H9 (cell line): ENCODE data around the gene SMS. TPM values are rescaled to one million over a fixed set of nuclear protein-coding genes. Genes with fewer than 3 reads are reported as not detected.
A peak's percentile ranks its signal among the peaks of the same experiment; 100 is the strongest.

Source experiments
- DNase-seq: peaks from one replicate; pipeline ENCODE4 v3.0.0-alpha.2; 2017
- H2AFZ ChIP-seq: one replicate; pipeline ENCODE4 v1.6.1; 2013; ENCODE audit warnings: mild to moderate bottlenecking, low read length, control low read depth, moderate library complexity
- H2AK5ac ChIP-seq: 2 replicates; pipeline ENCODE4 v1.6.1; 2013; ENCODE audit warnings: low read length, control low read depth, mixed read lengths; ENCODE audit not compliant: insufficient read length
- H2BK120ac ChIP-seq: one replicate; pipeline ENCODE4 v1.6.1; 2013; ENCODE audit warnings: low read depth, mild to moderate bottlenecking, low read length, control low read depth, inconsistent platforms; ENCODE audit not compliant: poor library complexity, severe bottlenecking
- H2BK12ac ChIP-seq: 2 replicates; pipeline ENCODE4 v1.6.1; 2013; ENCODE audit warnings: low read length, control low read depth, mixed read lengths, low read depth; ENCODE audit not compliant: insufficient read length
- H2BK15ac ChIP-seq: 2 replicates; pipeline ENCODE4 v1.6.1; 2013; ENCODE audit warnings: low read depth, low read length, control low read depth
- H2BK20ac ChIP-seq: one replicate; pipeline ENCODE4 v1.6.1; 2013; ENCODE audit warnings: low read depth, mild to moderate bottlenecking, low read length, control low read depth, inconsistent platforms; ENCODE audit not compliant: poor library complexity, severe bottlenecking
- H2BK5ac ChIP-seq: 2 replicates; pipeline ENCODE4 v1.6.1; 2013; ENCODE audit warnings: low read length, control low read depth, mixed read lengths; ENCODE audit not compliant: insufficient read length
- H3K14ac ChIP-seq: 2 replicates; pipeline ENCODE4 v1.6.1; 2013; ENCODE audit warnings: low read length, control low read depth; ENCODE audit not compliant: insufficient read depth
- H3K18ac ChIP-seq: 2 replicates; pipeline ENCODE4 v1.6.1; 2013; ENCODE audit warnings: low read depth, mild to moderate bottlenecking, mixed read lengths, low read length, control low read depth; ENCODE audit not compliant: insufficient read length
- H3K23ac ChIP-seq: 2 replicates; pipeline ENCODE4 v1.6.1; 2013; ENCODE audit warnings: low read length, control low read depth, mixed read lengths, low read depth; ENCODE audit not compliant: insufficient read length
- H3K23me2 ChIP-seq: 2 replicates; pipeline ENCODE4 v1.6.1; 2013; ENCODE audit warnings: low read depth, mild to moderate bottlenecking, mixed read lengths, low read length, control low read depth; ENCODE audit not compliant: insufficient read length, poor library complexity, severe bottlenecking
- H3K27ac ChIP-seq: 2 replicates; pipeline ENCODE4 v1.5.1; 2013; ENCODE audit warnings: low read length, control low read depth, mixed read lengths, low read depth; ENCODE audit not compliant: insufficient read length
- H3K27me3 ChIP-seq: 2 replicates; pipeline ENCODE4 v1.6.1; 2013; ENCODE audit warnings: low read length, control low read depth, inconsistent platforms; ENCODE audit not compliant: insufficient read depth
- H3K4ac ChIP-seq: 2 replicates; pipeline ENCODE4 v1.6.1; 2013; ENCODE audit warnings: low read depth, mild to moderate bottlenecking, control low read depth, inconsistent platforms, low read length, moderate library complexity
- H3K4me1 ChIP-seq: 2 replicates; pipeline ENCODE4 v1.6.1; 2013; ENCODE audit warnings: low read length, control low read depth, inconsistent platforms; ENCODE audit not compliant: insufficient read depth
- H3K4me2 ChIP-seq: 2 replicates; pipeline ENCODE4 v1.6.1; 2013; ENCODE audit warnings: low read length, control low read depth, mixed read lengths; ENCODE audit not compliant: insufficient read length, insufficient read depth
- H3K56ac ChIP-seq: 2 replicates; pipeline ENCODE4 v1.6.1; 2013; ENCODE audit warnings: low read depth, mild to moderate bottlenecking, mixed read lengths, low read length, control low read depth; ENCODE audit not compliant: insufficient read length
- H3K79me1 ChIP-seq: 2 replicates; pipeline ENCODE4 v1.6.1; 2013; ENCODE audit warnings: low read depth, mild to moderate bottlenecking, moderate library complexity, low read length, control low read depth, inconsistent platforms; ENCODE audit not compliant: insufficient read depth, poor library complexity, severe bottlenecking
- H3K79me2 ChIP-seq: 2 replicates; pipeline ENCODE4 v1.6.1; 2013; ENCODE audit warnings: low read length, control low read depth, inconsistent platforms; ENCODE audit not compliant: insufficient read depth
- H3K9ac ChIP-seq: 2 replicates; pipeline ENCODE4 v1.6.1; 2013; ENCODE audit warnings: low read length, control low read depth, mixed read lengths; ENCODE audit not compliant: insufficient read length; ENCODE audit errors: extremely low read depth
- H3K9me3 ChIP-seq: one replicate; pipeline ENCODE4 v1.6.1; 2013; ENCODE audit warnings: low read depth, low read length, inconsistent platforms; ENCODE audit not compliant: control insufficient read depth
- H3T11ph ChIP-seq: one replicate; pipeline ENCODE4 v1.6.1; 2013; ENCODE audit warnings: mild to moderate bottlenecking, low read length, control low read depth, inconsistent platforms
- H4K20me1 ChIP-seq: one replicate; pipeline ENCODE4 v1.6.1; 2013; ENCODE audit not compliant: control insufficient read depth, insufficient read length, insufficient read depth
- H4K5ac ChIP-seq: 2 replicates; pipeline ENCODE4 v1.6.1; 2013; ENCODE audit warnings: low read depth, mild to moderate bottlenecking, mixed read lengths, low read length, control low read depth; ENCODE audit not compliant: insufficient read length
- H4K8ac ChIP-seq: replicated peaks from 2 replicates; pipeline ENCODE4 v1.6.1; 2013; ENCODE audit warnings: low read length, control low read depth, mixed read lengths, low read depth; ENCODE audit not compliant: insufficient read length
- H4K91ac ChIP-seq: 2 replicates; pipeline ENCODE4 v1.6.1; 2013; ENCODE audit warnings: low read depth, mild to moderate bottlenecking, moderate library complexity, mixed read lengths, low read length, control low read depth; ENCODE audit not compliant: insufficient read length
- H3K27ac Mint-ChIP-seq, 3 experiments: 2 replicates in 2 of 3; 3 replicates in 1 of 3; pipeline ENCODE4 v1.8.0; 2020 to 2021; ENCODE audit warnings: mixed read lengths in 3 of 3, mild to moderate bottlenecking in 1 of 3, moderate library complexity in 1 of 3
- H3K27me3 Mint-ChIP-seq: 2 replicates; pipeline ENCODE4 v1.8.0; 2021; ENCODE audit warnings: low read depth, mild to moderate bottlenecking, moderate library complexity, mixed read lengths
- H3K36me3 Mint-ChIP-seq, 3 experiments: 2 replicates in 2 of 3; 3 replicates in 1 of 3; pipeline ENCODE4 v1.8.0; 2020 to 2021; ENCODE audit warnings: low read depth in 3 of 3, mixed read lengths in 3 of 3; ENCODE audit not compliant: insufficient read depth in 1 of 3
- H3K4me1 Mint-ChIP-seq, 2 experiments: 2 replicates each; pipeline ENCODE4 v1.8.0; 2020; ENCODE audit warnings: mixed read lengths in 2 of 2
- H3K4me3 Mint-ChIP-seq, 2 experiments: 2 replicates in 1 of 2; 3 replicates in 1 of 2; pipeline ENCODE4 v1.8.0; 2020 to 2021; ENCODE audit warnings: mild to moderate bottlenecking in 2 of 2, mixed read lengths in 2 of 2, moderate library complexity in 1 of 2
- H3K9me3 Mint-ChIP-seq, 2 experiments: 2 replicates in 1 of 2; 3 replicates in 1 of 2; pipeline ENCODE4 v1.8.0; 2020; ENCODE audit warnings: mild to moderate bottlenecking in 2 of 2, mixed read lengths in 2 of 2, moderate library complexity in 1 of 2
- CTCF ChIP-seq: fragments of 200-600 bp; sonication (generic); conservative IDR thresholded peaks from 3 replicates; pipeline ENCODE4 v1.8.0; 2021; ENCODE audit warnings: antibody characterized with exemption, mild to moderate bottlenecking
- WGBS: extraction: QIAGEN DNeasy Blood & Tissue Kit; methylation state at CpG from one replicate; pipeline ENCODE4 v1.1.7; 2013; ENCODE audit warnings: missing lambda C conversion rate, low lambda C conversion rate, mixed read lengths; ENCODE audit not compliant: insufficient read length; ENCODE audit errors: extremely low coverage; 5-methylcytosine and 5-hydroxymethylcytosine counted together
- total RNA-seq: library from RNA; stranded (reverse); gene quantifications from 2 replicates; pipeline ENCODE4 v1.2.1, GENCODE V29; 2021

The SMS gene
- total RNA-seq, 1 experiment from 2014 or later, result 415 TPM

- WGBS, result no CpG with 5 or more reads among the region's 6 CpGs
- no peak overlapping the region for H3K4me3 Mint-ChIP-seq
- H3K23ac ChIP-seq, result no peak overlapping the region
These were observed 99.0 kb downstream of the SMS start for GRCh38 chrX:22039541-22039940.

More at GRCh38 chrX:22039541-22039940, 99.0 kb downstream of the SMS start:
- Histone ChIP-seq H2BK20ac (no peak overlapping the region), H3K14ac (no peak overlapping the region), H3K4me1 (peaks cover 4% of the 10 kb centered on the region; the same call in 1 of the 2 replicates), H3T11ph (no peak overlapping the region), H3K4ac (no peak overlapping the region), H2BK5ac (no peak overlapping the region), H2AFZ (no peak overlapping the region), H2BK15ac (no peak overlapping the region), H2BK12ac (no peak overlapping the region), H3K27ac (no peak overlapping the region), H3K9me3 (no peaks in the 10 kb centered on the region), H3K79me1 (no peaks in the 10 kb centered on the region), H3K4me2 (no peak overlapping the region), H3K56ac (no peak overlapping the region), H2BK120ac (no peak overlapping the region), H3K9ac (no peak overlapping the region), H3K79me2 (no peaks in the 10 kb centered on the region), H4K8ac (no peak overlapping the region), H2AK5ac (no peak overlapping the region), H3K18ac (no peak overlapping the region), H4K91ac (no peak overlapping the region), H3K23me2 (no peaks in the 10 kb centered on the region), H3K27me3 (no peaks in the 10 kb centered on the region), H4K5ac (no peak overlapping the region), H4K20me1 (no peaks in the 10 kb centered on the region)
- Mint-ChIP-seq H3K27ac (peak overlapping the region in 1 of 3 experiments; percentile 74; a peak in 1 of 7 replicates), H3K4me1 (peaks cover 32 to 38% of the 10 kb centered on the region in 2 experiments), H3K9me3 (peaks cover 5 to 30% of the 10 kb centered on the region in 2 experiments; a peak in 4 of 5 replicates), H3K36me3 (no peaks in the 10 kb centered on the region), H3K27me3 (peaks cover 1% of the 10 kb centered on the region; the same call in 1 of the 2 replicates)
- no peak for DNase-seq
- no peak for TF ChIP-seq CTCF
